ENCODE measurements around the gene ADAMTS17. TPM values are rescaled to one million over a fixed set of nuclear protein-coding genes. Genes with fewer than 3 reads are reported as not detected.
"Not testable (repeated sequence)": the region's sequence is repeated elsewhere in the genome, so short reads cannot be mapped to it uniquely, and the experiment has no call there.

ADAMTS17 gene
- total RNA-seq, 4 donors from 2014 or later: 5.0 to 16.2 (median 11.6) TPM

- Histone ChIP-seq H3K27me3 (no peaks in the 10 kb centered on the region), H3K9me3 (no peaks in the 10 kb centered on the region), H3K4me1 (peaks cover 0 to 10% of the 10 kb centered on the region in 2 donors), H3K36me3 (no peaks in the 10 kb centered on the region), H3K27ac (no peak overlapping the region), H3K4me3 (no peak overlapping the region)
- DNase-seq (no peak), ATAC-seq (no peak)
- in situ Hi-C loops (cut with MboI; ENCODE audit: low sequenced_read_pairs in 4 of 4): no loop called here
- intact Hi-C loops (cut with DNase I; ENCODE audit: low total_unique reads): no loop called here
- no peak for TF ChIP-seq POLR2A (IDR thresholded peaks at IDR 0.05)
- no peak for TF ChIP-seq CTCF (IDR thresholded peaks at IDR 0.05 in 4 of 5, conservative IDR thresholded peaks at IDR 0.05 in 1 of 5)
Measured at GRCh38 chr15:100078511-100079220, 263.1 kb downstream of the ADAMTS17 start.

- intact Hi-C loops (cut with DNase I; ENCODE audit: low total_unique reads) (no loop called here), in situ Hi-C loops (cut with MboI; ENCODE audit: low sequenced_read_pairs in 4 of 4) (no loop called here)
- Histone ChIP-seq H3K27ac (no peak overlapping the region), H3K36me3 (no peaks in the 10 kb centered on the region), H3K9me3 (no peaks in the 10 kb centered on the region), H3K4me3 (no peak overlapping the region), H3K27me3 (no peaks in the 10 kb centered on the region), H3K4me1 (peaks cover 0 to 10% of the 10 kb centered on the region in 2 donors)
- no peak for DNase-seq
- no peak for ATAC-seq
- no peak for TF ChIP-seq CTCF (IDR thresholded peaks at IDR 0.05 in 4 of 5, conservative IDR thresholded peaks at IDR 0.05 in 1 of 5)
- no peak for TF ChIP-seq POLR2A (IDR thresholded peaks at IDR 0.05)
Measured at GRCh38 chr15:100075229-100075628, 266.5 kb downstream of the ADAMTS17 start.

GRCh38 chr15:100073982-100074381, 267.8 kb downstream of the ADAMTS17 start:
- H3K27me3 ChIP-seq: no peaks in the 10 kb centered on the region
- in situ Hi-C loops (cut with MboI; ENCODE audit: low sequenced_read_pairs in 4 of 4) (no loop called here), intact Hi-C loops (cut with DNase I; ENCODE audit: low total_unique reads) (no loop called here)
- no peak overlapping the region for H3K4me3 ChIP-seq
- no peaks in the 10 kb centered on the region for H3K36me3 ChIP-seq
- no peak for ATAC-seq
- H3K9me3 ChIP-seq: no peaks in the 10 kb centered on the region
- TF ChIP-seq POLR2A (IDR thresholded peaks at IDR 0.05): no peak
- no peak for TF ChIP-seq CTCF (IDR thresholded peaks at IDR 0.05 in 4 of 5, conservative IDR thresholded peaks at IDR 0.05 in 1 of 5)
- H3K4me1 ChIP-seq: peaks cover 0 to 10% of the 10 kb centered on the region in 2 donors
- H3K27ac ChIP-seq: no peak overlapping the region
- no peak for DNase-seq

GRCh38 chr15:100066521-100067280, 275.1 kb downstream of the ADAMTS17 start:
- ATAC-seq; H3K36me3 ChIP-seq; DNase-seq; H3K27me3 ChIP-seq; intact Hi-C loops (cut with DNase I; ENCODE audit: low total_unique reads); in situ Hi-C loops (cut with MboI; ENCODE audit: low sequenced_read_pairs in 4 of 4); H3K27ac ChIP-seq; H3K4me3 ChIP-seq; H3K9me3 ChIP-seq: not testable (repeated sequence)
- H3K4me1 ChIP-seq: peaks cover 10 to 11% of the 10 kb centered on the region in 2 donors

GRCh38 chr15:100061944-100062343, 279.8 kb downstream of the ADAMTS17 start:
- TF ChIP-seq POLR2A (IDR thresholded peaks at IDR 0.05): no peak
- no peak for TF ChIP-seq CTCF (IDR thresholded peaks at IDR 0.05 in 4 of 5, conservative IDR thresholded peaks at IDR 0.05 in 1 of 5)
- peak; percentile 46 to 58 for ATAC-seq
- in situ Hi-C loops (cut with MboI; ENCODE audit: low sequenced_read_pairs in 4 of 4): no loop called here
- H3K27ac ChIP-seq: peak overlapping the region in 1 of 4 donors; percentile 51
- H3K36me3 ChIP-seq: no peaks in the 10 kb centered on the region
- intact Hi-C loops (cut with DNase I; ENCODE audit: low total_unique reads): no loop called here
- no peaks in the 10 kb centered on the region for H3K27me3 ChIP-seq
- H3K4me1 ChIP-seq: peaks cover 28 to 32% of the 10 kb centered on the region in 2 donors
- H3K9me3 ChIP-seq: no peaks in the 10 kb centered on the region
- no peak for DNase-seq
- H3K4me3 ChIP-seq: no peak overlapping the region
